ENCODE measurements around the gene HDAC9.
"Not testable (repeated sequence)": the region's sequence is repeated elsewhere in the genome, so short reads cannot be mapped to it uniquely, and the experiment has no call there.

The HDAC9 gene

DNA sequence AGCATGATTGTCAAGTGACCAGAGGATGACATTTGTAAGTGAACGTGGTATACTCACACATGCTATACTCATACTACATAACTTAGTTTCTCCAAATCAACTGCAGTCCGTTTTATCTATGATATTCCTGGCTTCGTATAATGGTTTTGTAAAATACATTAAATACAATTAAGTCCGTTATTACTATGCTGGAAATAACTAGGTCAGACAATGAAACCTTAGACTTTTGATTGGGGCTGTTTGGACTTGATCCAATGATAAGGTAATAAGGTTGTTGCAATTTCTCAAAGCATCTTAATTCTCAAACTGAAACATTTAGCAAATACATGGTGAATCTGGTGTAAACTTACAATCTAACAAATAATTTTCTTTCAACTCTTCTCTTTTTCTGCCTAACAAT lies 504.9 kb downstream of the HDAC9 start:
- no peak for TF ChIP-seq JUND (IDR thresholded peaks at IDR 0.05; ENCODE audit: low read depth)
- DNase-seq (ENCODE audit: low read depth in 1 of 2, low spot score in 1 of 2) = no peak
- in situ Hi-C loops (cut with HindIII; ENCODE audit: low pct_unique_long_range_greater_than_20kb, low sequenced_read_pairs) = no loop called here

DNA sequence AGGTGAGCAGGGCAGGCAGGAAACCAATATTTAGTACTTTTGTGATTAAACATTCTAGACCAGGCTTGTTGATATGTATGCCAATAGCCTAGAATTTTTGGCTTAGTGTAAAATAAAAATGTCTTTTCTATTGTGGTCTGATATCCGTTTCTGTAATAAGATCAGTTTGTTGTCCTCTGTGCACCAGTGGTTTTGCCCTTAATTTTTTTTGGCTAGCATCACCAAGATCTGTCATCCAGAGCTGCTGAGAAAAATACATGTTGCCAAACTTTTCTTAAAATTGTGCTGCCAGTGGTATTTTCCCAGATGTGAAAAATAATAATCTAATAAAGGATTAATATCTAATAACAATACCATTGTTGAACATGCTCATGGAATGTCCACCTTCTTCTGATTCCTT lies 506.3 kb downstream of the HDAC9 start:
- in situ Hi-C loops (cut with HindIII; ENCODE audit: low pct_unique_long_range_greater_than_20kb, low sequenced_read_pairs) = no loop called here
- TF ChIP-seq JUND (IDR thresholded peaks at IDR 0.05; ENCODE audit: low read depth) = no peak
- no peak for DNase-seq (ENCODE audit: low read depth in 1 of 2, low spot score in 1 of 2)

GRCh38 chr7:19009241-19009935 lies 513.8 kb downstream of the HDAC9 start:
- TF ChIP-seq JUND (IDR thresholded peaks at IDR 0.05; ENCODE audit: low read depth) = no peak
- DNase-seq (ENCODE audit: low read depth in 1 of 2, low spot score in 1 of 2) = peak in 1 of 2 experiments; percentile 11
- in situ Hi-C loops (cut with HindIII; ENCODE audit: low pct_unique_long_range_greater_than_20kb, low sequenced_read_pairs) = no loop called here

DNA sequence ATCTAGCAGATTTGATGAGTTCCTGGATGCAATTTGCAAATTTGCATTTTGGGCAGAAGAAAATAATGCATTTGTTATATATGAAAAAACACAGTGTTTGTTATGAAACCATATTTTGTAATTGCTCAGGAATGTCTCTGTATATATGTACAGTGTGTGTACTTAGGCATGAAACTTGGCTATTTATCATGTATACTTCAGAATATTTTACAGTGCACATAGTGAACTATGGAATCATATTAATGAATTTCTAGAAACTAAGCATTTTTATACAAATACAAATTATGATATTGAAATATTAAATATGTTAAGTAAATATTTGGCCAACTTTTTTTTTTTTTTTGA lies 514.4 kb downstream of the HDAC9 start:
- no peak for DNase-seq (ENCODE audit: low read depth in 1 of 2, low spot score in 1 of 2)
- in situ Hi-C loops (cut with HindIII; ENCODE audit: low pct_unique_long_range_greater_than_20kb, low sequenced_read_pairs) = no loop called here
- no peak for TF ChIP-seq JUND (IDR thresholded peaks at IDR 0.05; ENCODE audit: low read depth)

GRCh38 chr7:19011212-19011611 lies 515.7 kb downstream of the HDAC9 start:
- TF ChIP-seq JUND (IDR thresholded peaks at IDR 0.05; ENCODE audit: low read depth) = no peak
- in situ Hi-C loops (cut with HindIII; ENCODE audit: low pct_unique_long_range_greater_than_20kb, low sequenced_read_pairs) = no loop called here

GRCh38 chr7:19015098-19015497 lies 519.5 kb downstream of the HDAC9 start:
- in situ Hi-C loops (cut with HindIII; ENCODE audit: low pct_unique_long_range_greater_than_20kb, low sequenced_read_pairs) = no loop called here
- DNase-seq (ENCODE audit: low read depth in 1 of 2, low spot score in 1 of 2) = no peak
- TF ChIP-seq JUND (IDR thresholded peaks at IDR 0.05; ENCODE audit: low read depth) = no peak

More at GRCh38 chr7:19011212-19011611, 515.7 kb downstream of the HDAC9 start:
- DNase-seq (ENCODE audit: low read depth in 1 of 2, low spot score in 1 of 2) = no peak

DNA sequence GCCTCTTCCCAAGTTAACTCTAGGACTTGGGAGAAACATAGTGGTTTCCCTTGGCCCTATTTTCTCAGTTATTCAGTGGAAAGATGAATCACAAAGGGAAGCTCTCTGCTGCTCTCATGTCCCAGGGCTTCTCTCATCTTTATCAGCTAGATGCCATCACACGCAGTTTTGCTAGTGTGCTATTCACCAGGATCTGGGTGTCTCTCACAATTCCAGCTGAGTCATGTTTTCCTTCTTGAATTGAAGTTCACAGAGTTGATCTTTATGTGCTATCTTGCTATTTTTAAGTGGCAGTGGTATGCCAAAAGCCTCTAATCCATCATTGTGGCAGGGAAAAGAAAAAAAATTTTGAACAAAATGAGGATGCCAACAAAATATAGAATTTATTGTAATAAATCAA lies 520.6 kb downstream of the HDAC9 start:
- in situ Hi-C loops (cut with HindIII; ENCODE audit: low pct_unique_long_range_greater_than_20kb, low sequenced_read_pairs) = no loop called here
- DNase-seq (ENCODE audit: low read depth in 1 of 2, low spot score in 1 of 2) = no peak
- TF ChIP-seq JUND (IDR thresholded peaks at IDR 0.05; ENCODE audit: low read depth) = no peak

- DNase-seq (ENCODE audit: low read depth in 1 of 2, low spot score in 1 of 2) = no peak
- in situ Hi-C loops (cut with HindIII; ENCODE audit: low pct_unique_long_range_greater_than_20kb, low sequenced_read_pairs) = no loop called here
- no peak for TF ChIP-seq JUND (IDR thresholded peaks at IDR 0.05; ENCODE audit: low read depth)
Observed at GRCh38 chr7:19017374-19017773, 521.8 kb downstream of the HDAC9 start.

DNA sequence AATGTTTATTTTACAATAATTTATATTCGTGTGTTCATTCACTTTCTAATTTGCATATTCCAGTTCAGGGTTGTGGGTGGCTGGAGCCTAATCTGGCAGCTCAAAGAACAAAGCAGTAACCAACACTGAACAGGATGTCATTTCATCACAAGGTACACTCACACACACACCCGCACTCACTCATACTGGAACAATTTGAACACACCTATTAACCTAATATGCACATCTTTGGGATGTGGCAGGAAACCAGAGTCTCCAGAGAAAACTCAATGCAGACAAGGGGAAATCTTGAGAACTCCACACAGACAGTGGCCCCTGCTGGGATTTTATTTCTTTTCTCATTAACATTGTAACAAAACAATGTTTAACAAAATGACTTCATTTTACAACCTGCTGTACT lies 524.5 kb downstream of the HDAC9 start:
- in situ Hi-C loops (cut with HindIII; ENCODE audit: low pct_unique_long_range_greater_than_20kb, low sequenced_read_pairs) = no loop called here
- no peak for TF ChIP-seq JUND (IDR thresholded peaks at IDR 0.05; ENCODE audit: low read depth)
- DNase-seq (ENCODE audit: low read depth in 1 of 2, low spot score in 1 of 2) = no peak

DNA sequence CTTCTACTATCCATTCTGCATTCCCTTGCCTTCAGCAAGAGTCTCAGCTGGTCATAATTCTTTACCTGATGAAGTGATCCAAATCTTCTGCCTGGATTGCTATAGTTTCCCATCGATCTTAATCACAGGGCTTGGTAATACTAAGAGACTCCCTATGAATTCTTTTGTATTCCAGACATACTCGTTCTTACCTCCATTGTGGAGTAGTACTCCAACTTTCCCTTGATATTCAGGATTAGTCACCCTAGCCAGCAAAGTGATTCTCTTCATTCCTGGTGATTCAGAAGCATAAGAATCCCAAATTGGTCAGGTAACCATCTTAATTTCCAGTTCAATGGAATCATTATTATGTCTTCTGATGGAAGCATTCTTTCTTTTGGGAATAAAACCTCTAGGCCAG lies 525.2 kb downstream of the HDAC9 start:
- DNase-seq (ENCODE audit: low read depth in 1 of 2, low spot score in 1 of 2) = no peak
- in situ Hi-C loops (cut with HindIII; ENCODE audit: low pct_unique_long_range_greater_than_20kb, low sequenced_read_pairs) = no loop called here
- no peak for TF ChIP-seq JUND (IDR thresholded peaks at IDR 0.05; ENCODE audit: low read depth)

- TF ChIP-seq JUND (IDR thresholded peaks at IDR 0.05; ENCODE audit: low read depth) = no peak
- DNase-seq (ENCODE audit: low read depth in 1 of 2, low spot score in 1 of 2) = no peak
- in situ Hi-C loops (cut with HindIII; ENCODE audit: low pct_unique_long_range_greater_than_20kb, low sequenced_read_pairs) = no loop called here
Observed at GRCh38 chr7:19023477-19023876, 527.9 kb downstream of the HDAC9 start.

GRCh38 chr7:19024261-19024660 lies 528.7 kb downstream of the HDAC9 start:
- in situ Hi-C loops (cut with HindIII; ENCODE audit: low pct_unique_long_range_greater_than_20kb, low sequenced_read_pairs) = no loop called here
- TF ChIP-seq JUND (IDR thresholded peaks at IDR 0.05; ENCODE audit: low read depth) = no peak
- DNase-seq (ENCODE audit: low read depth in 1 of 2, low spot score in 1 of 2) = no peak

- in situ Hi-C loops (cut with HindIII; ENCODE audit: low pct_unique_long_range_greater_than_20kb, low sequenced_read_pairs) = no loop called here
- DNase-seq (ENCODE audit: low read depth in 1 of 2, low spot score in 1 of 2) = no peak
- TF ChIP-seq JUND (IDR thresholded peaks at IDR 0.05; ENCODE audit: low read depth) = no peak
Observed at GRCh38 chr7:19026888-19027287, 531.3 kb downstream of the HDAC9 start.

- in situ Hi-C loops (cut with HindIII; ENCODE audit: low pct_unique_long_range_greater_than_20kb, low sequenced_read_pairs) = no loop called here
- DNase-seq (ENCODE audit: low read depth in 1 of 2, low spot score in 1 of 2) = no peak
- no peak for TF ChIP-seq JUND (IDR thresholded peaks at IDR 0.05; ENCODE audit: low read depth)
Observed at GRCh38 chr7:19030281-19030680, 534.7 kb downstream of the HDAC9 start.

- in situ Hi-C loops (cut with HindIII; ENCODE audit: low pct_unique_long_range_greater_than_20kb, low sequenced_read_pairs) = not testable (repeated sequence)
Observed at GRCh38 chr7:19032942-19033341, 537.4 kb downstream of the HDAC9 start.

More at GRCh38 chr7:19032942-19033341, 537.4 kb downstream of the HDAC9 start:
- DNase-seq (ENCODE audit: low read depth in 1 of 2, low spot score in 1 of 2) = not testable (repeated sequence)

Data from T47D (cell line).